ENCODE data around the gene SRGAP1. TPM values are rescaled to one million over a fixed set of nuclear protein-coding genes. Genes with fewer than 3 reads are reported as not detected.

Gene SRGAP1
- total and polyA plus RNA-seq, 2 of the 8 experiments (the other 6 are each of a cell fraction or from before 2014, with no cell fraction given): 3.2 to 7.3 TPM

- TF ChIP-seq CHD7 (IDR thresholded peaks at IDR 0.05; ENCODE audit: insufficient replicate concordance, low read length) (no peak), KDM1A (IDR thresholded peaks at IDR 0.05; ENCODE audit: borderline replicate concordance, low read length) (no peak), CHD2 (IDR thresholded peaks at IDR 0.05; ENCODE audit: low read length) (no peak), CEBPB (IDR thresholded peaks at IDR 0.05; ENCODE audit: low read depth, low read length) (no peak), GABPA (IDR thresholded peaks at IDR 0.05; ENCODE audit: borderline replicate concordance, insufficient read depth, low read length) (no peak)
These were observed 61.0 kb downstream of the SRGAP1 start (continued) for GRCh38 chr12:63905544-63905943.
